Measurements from ENCODE around the gene GRPEL2.

Gene GRPEL2

DNA sequence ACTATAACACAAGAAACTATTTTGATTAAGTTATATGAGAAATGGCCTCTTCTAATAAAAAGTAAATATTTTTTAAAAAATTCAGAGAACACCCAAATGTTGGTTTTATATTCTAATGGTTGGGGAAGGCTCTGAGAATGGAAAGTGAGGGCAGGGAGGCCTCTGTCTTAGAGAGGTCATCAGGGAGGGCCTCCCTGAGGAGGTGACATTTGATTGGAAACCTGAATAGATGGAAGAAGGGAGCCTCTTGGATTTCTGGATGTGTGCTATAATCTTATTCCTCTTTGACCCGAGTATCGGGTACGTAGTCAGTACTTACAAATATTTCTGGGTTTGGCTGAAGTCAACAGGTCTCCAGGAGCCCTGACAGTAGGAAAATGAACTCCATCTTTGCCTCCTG lies 26.1 kb upstream of the GRPEL2 start:
- DNase-seq (ENCODE audit: low read depth in 3 of 3) = no peak

- no peak for DNase-seq (ENCODE audit: low read depth in 3 of 3)
Measured at GRCh38 chr5:149320791-149321330, 24.4 kb upstream of the GRPEL2 start.

GRCh38 chr5:149322518-149322917 lies 22.8 kb upstream of the GRPEL2 start:
- DNase-seq (ENCODE audit: low read depth in 3 of 3) = no peak

GRCh38 chr5:149323210-149323609 lies 22.1 kb upstream of the GRPEL2 start:
- DNase-seq (ENCODE audit: low read depth in 3 of 3) = no peak

- DNase-seq (ENCODE audit: low read depth in 3 of 3) = no peak
Measured at GRCh38 chr5:149323621-149324205, 21.6 kb upstream of the GRPEL2 start.

GRCh38 chr5:149324641-149325040 lies 20.7 kb upstream of the GRPEL2 start:
- no peak for DNase-seq (ENCODE audit: low read depth in 3 of 3)

DNA sequence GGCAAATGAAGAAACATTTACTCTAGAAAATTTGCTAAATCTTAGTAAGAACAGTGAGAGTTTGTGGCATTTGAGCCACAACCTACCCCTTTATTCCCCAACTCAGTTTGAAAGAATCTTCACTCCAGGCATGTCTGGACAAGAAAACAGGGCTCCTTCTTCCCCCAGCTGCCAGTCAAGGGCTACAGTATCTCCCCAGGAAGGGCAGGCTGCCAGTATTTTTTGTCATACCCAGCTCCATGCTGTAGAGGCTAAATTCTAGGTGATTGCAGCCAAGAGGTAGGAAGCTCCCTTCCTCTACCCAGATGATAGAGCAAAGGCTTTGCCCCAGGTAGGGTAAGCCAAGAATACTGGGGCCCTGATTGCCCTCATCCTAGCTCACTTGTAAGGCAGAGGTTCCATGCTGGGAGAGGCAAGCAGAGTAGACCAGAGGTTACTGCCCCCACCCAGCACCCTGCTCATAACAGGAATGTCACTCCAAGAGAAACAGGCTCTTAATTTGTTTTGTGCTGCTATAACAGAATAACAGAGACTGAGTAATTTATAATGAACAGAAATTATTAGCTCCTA lies 20.0 kb upstream of the GRPEL2 start:
- DNase-seq (ENCODE audit: low read depth in 3 of 3) = no peak

DNA sequence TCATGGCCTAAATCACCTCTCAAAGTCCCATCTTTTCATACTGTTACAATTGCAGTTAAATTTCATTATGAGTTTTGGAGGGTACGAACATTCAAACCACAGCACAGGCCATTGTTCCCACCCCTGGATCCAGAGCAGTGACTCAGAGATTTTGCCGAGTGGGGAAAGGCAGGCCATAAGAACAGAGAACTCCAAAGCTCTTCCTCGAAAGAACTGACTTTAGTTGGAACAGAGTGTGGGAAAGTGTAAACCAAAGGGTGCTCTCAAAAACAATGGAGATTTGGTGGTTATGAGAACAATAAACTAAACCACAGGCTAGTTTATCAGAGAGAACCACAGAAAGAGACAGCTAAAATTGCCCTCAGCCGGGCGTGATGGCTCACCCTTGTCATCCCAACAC lies 19.4 kb upstream of the GRPEL2 start:
- no peak for DNase-seq (ENCODE audit: low read depth in 3 of 3)

DNA sequence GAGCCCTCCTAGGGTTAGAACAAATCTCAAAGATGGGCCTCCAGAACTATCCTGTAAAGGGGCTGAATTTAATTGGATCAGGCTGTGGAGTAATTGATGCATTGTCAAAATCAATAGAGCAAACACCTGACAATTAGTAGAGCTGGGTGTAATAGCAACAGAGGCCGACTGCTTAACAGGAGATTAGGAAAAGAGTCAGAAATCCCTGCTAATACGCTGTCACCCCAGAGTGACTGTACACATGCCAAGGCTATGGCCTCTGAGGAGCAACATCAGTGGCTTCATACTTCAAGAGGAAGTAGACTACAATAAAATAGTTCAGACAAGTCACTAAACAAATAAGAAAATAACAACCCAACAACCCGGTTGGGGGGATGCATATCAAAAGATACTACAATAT lies 18.7 kb upstream of the GRPEL2 start:
- DNase-seq (ENCODE audit: low read depth in 3 of 3) = no peak

DNA sequence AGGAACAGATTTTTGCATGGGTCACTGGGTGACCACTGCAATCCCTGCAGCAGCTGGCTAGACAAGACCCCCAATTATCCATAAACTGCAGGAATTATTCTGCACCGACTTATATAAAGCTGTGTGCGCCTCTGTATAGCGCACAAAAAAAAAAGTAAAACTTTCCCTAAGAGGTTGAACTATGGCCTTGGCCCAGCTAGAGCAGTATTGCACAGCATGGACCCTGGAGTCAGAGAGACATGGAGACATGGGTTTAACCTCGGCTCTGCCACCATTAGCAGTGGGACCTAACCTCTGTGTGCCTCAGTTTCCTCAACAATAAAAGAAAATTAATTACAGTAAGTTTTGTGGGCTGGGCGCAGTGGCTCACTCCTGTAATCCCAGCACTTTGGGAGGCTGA lies 17.1 kb upstream of the GRPEL2 start:
- DNase-seq (ENCODE audit: low read depth in 3 of 3) = no peak

DNA sequence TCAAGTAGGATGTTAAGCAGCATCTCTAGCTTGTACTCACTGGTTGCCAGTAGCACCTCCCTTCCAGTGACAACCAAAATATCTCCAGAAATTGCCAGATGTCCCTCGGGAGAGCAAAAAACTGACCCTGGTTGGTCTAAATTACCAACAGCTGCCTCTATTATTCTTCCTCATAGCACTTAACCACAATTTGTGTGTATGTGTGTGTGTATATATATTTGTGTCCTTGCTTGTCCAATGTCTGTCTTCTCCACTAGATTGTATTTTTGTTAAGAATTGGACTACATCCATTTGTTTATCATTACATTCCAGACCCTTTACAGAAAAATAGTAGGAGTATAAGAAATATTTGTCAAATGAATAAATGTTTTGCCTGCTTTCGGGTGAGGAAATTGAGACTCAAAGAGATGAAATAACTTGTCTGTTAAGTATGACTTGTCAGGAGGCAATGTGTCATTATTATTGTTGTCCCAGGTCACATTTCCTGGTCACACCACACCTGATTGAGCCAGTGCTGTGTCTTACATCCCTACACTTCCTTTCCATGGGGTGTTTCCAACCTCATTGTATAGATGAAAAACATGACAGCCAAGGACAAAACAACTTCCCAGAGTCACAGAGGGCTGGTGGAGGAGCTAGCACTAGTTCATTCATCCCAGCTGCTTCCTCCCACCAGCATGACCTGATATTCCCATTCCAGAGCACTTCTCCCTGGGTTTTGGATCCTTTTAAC lies 11.4 kb upstream of the GRPEL2 start:
- no peak for DNase-seq (ENCODE audit: low read depth in 3 of 3)

- DNase-seq (ENCODE audit: low read depth in 3 of 3) = no peak
Measured at GRCh38 chr5:149337736-149338135, 7.6 kb upstream of the GRPEL2 start.

- no peak for DNase-seq (ENCODE audit: low read depth in 3 of 3)
Measured at GRCh38 chr5:149338364-149338763, 6.9 kb upstream of the GRPEL2 start.

DNA sequence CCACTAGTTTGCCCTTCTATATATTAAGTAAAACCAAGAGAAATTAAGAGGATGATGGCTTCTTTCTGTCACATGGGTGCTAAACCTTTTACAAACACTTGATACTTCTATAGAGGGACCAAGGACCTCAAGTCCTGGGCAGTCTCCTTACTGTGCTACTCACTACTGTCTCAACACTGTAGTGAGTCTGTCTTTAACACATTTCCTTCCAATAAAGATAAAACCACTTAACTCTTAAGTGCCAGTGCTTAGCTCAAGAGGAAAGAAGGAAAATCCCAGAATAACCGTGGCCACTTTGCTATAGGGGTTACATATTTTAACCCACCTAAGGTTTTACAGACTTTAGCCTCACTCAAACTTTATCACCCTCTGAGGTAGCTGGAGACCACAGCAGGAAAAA lies 4.4 kb upstream of the GRPEL2 start:
- no peak for DNase-seq (ENCODE audit: low read depth in 3 of 3)

- DNase-seq (ENCODE audit: low read depth in 3 of 3) = no peak
Measured at GRCh38 chr5:149341876-149342275, 3.4 kb upstream of the GRPEL2 start.

DNA sequence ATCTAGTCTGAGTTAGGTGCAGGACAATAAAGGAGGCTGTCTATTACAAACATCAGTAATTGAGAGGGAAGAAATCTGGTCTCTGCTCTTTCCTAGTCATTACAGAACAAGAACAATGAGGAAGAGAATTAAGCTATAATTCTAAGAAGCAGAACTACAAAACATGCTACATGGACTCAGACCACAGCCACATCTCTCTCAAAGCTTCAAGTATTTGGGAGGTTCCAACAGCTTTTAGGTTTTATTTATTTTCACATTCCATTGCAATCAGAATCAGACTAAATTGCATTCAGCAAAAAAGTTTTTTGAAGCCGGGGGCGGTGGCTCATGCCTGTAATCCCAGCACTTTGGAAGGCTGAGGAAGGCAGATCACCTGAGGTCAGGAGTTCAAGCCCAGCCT lies 1.1 kb upstream of the GRPEL2 start:
- no peak for DNase-seq (ENCODE audit: low read depth in 3 of 3)

DNA sequence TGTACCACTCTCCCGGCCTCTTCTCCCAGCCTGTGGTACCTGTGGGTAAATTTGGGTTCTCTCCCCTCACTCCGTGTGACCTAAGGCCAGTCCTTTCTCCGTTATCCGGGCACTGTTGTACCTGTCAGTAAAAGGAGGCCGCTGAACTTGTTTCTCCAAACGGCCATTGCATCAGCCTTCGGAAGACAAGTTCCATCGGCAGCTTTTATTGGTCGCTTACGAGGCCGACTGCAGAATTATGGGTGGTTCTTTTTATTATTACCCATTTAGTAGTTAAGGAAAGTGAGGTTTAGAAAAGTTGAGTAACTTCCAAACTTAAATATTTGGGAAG lies 558 bp downstream of the GRPEL2 start:
- no peak for DNase-seq (ENCODE audit: low read depth in 3 of 3)

DNA sequence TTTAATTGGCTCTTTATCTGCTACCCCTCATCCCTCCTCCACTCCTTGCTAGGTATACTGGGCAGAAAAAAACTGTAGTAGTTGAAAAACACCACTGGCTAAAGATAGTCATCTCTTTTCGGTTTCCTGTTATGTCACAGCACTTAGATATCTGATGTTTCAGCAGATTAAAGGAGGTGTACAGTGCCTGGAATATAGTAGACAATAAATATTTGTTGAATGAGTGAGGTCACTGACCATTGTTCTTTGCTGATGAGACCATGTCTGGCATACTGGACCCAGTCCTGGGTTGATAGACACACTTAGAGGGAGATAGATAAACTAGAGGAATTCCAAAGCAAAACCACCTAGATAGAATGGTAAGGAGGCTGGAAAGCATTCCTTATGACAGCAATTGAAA lies 3.2 kb downstream of the GRPEL2 start:
- no peak for DNase-seq (ENCODE audit: low read depth in 3 of 3)

DNA sequence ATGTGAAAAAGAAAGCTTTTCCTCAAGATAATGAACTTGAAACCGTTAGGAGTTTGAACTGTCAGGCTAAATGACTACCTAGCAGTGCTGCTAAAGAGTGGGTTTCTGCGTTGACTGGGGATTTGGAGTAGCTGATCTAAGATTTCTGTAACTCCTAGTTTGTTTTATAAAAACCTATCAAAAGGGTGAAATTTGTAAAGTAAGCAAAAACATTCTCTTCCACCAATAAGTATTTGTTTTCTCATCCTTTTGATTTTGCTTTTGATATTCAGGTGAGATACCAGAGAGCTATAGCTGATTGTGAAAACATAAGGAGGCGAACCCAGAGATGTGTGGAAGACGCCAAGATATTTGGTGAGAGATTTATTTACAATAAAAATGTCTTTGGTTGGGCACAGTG lies 4.1 kb downstream of the GRPEL2 start:
- no peak for DNase-seq (ENCODE audit: low read depth in 3 of 3)

DNA sequence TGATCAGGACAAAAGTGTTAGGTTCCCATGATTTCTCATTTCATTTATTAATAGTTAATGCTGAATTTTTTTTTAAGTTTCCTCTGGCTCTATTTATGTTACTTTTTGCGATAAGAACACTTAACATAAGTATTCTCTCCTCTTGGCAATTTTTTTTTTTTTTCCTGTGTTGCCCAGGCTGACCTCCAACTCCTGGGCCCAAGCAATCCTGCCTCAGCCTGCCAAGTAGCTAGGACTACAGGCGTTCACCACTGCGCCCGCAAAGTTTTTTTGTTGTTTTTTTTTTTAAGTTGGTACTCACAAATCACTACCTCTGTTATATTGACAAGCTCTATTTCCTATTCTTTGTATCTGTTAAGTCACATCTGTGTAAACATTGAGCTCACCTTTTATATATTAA lies 6.9 kb downstream of the GRPEL2 start:
- DNase-seq (ENCODE audit: low read depth in 3 of 3) = no peak

DNA sequence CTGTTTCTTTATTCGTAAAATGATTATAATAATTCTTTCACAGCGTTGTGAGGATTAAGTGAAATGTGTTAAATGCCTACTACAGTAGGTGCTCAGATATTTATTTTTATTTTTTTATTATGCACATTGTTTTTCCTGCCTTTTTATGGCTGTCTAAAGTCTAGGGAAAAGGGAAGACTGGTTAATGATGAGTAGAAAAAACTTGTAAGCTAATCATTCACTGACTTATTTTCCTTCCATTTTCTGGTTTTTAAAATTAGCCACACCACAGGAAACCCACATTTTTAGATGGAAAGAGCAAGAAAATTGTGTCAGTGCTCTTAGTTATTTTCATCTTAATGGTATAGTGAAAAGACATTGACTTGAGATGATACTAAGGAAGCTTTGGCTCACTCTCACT lies 8.6 kb downstream of the GRPEL2 start:
- no peak for DNase-seq (ENCODE audit: low read depth in 3 of 3)

GRCh38 chr5:149355688-149356087 lies 10.4 kb downstream of the GRPEL2 start:
- DNase-seq (ENCODE audit: low read depth in 3 of 3) = no peak

- DNase-seq (ENCODE audit: low read depth in 3 of 3) = no peak
Measured at GRCh38 chr5:149356391-149356790, 11.1 kb downstream of the GRPEL2 start.
